Activated CD4-positive, alpha-beta T cell treated with anti-CD3 and anti-CD28 coated beads, Interleukin-10, Interleukin-2, amounts not matched to agents 100 ng/mL and 50 ng/mL, durations not matched to agents 16 hours and 8 hours (primary cell): Measurements from ENCODE around the gene DNALI1.
A peak's percentile ranks its signal among the peaks of the same experiment; 100 is the strongest.
"Not testable (repeated sequence)": the region's sequence is repeated elsewhere in the genome, so short reads cannot be mapped to it uniquely, and the experiment has no call there.

Experiments used
- DNase-seq: peaks from one replicate; pipeline ENCODE4 v3.0.0-alpha.2; 2020

DNALI1 gene

DNA sequence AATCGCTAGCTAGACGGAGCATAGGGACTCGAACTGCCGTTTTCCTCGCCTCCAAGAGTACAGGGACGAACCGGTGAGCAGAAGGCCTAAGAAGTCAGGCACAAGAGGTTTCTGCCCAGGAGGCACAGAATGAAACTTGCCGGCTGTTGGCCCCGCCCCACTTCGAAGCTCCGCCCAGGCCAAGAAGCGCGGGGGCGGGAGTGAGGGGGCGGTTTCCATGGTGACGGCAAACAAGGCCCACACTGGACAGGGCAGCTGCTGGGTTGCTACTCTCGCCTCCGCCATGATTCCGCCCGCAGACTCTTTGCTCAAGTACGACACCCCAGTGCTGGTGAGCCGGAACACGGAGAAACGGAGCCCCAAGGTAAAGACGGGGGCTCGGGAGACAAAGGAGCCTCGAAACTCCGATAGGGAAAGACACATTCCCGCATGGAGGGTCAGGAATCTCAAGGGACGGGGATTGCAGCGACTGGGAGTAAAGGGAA lies at the start of gene DNALI1:
Gene DNALI1, plus strand, starts transcription at position 229 of the 485 bp plus-strand sequence. Its CDS starts 55 bp downstream, at position 284.
- DNase-seq: peak; percentile 56

DNA sequence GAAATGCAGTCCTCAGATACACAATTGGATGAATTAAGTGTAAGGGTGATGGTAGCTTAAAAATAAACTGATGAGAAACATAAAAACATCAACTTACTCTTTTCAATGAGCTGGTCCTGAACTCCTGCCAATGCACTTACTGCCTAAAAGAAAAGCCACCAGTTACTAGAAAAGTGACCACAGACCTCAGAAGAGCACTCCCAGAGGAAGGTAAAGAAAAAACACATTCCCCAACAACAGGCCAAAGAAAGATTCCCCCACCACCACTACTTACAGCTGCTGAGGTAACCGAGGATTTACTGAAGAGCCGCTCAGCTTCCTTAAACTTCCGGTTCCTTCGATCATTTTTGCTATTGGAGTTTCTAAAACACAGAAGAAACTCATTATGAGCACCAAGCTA lies 47.6 kb upstream of the DNALI1 start:
- DNase-seq: no peak

DNA sequence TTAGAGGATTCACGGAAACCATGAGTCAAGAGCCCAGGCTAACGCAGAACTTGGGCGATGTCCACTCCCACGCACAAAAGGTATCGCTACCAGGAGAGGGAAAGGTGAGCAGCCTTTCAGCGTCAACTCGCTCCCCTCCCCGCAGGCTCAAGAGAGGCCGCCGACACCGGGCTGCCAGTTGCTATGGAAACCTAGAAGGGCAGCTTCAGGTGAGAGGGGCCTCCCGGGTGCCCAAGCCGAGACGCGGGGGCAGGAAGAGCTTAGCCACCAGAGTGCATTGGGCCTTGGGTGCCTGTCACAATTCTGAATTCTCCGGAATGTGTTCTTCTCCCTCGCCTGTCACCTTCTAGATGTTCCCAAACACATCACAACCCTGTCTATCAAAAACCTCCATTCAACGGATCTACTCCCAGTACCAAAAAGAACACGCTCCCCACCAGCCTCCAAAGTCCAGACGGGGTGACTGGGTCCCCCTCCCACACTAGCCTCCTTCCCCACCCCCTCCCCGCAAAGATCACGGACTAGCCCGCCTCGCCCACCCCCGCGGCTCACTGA lies 42.9 kb upstream of the DNALI1 start:
- peak; percentile 64 for DNase-seq

DNA sequence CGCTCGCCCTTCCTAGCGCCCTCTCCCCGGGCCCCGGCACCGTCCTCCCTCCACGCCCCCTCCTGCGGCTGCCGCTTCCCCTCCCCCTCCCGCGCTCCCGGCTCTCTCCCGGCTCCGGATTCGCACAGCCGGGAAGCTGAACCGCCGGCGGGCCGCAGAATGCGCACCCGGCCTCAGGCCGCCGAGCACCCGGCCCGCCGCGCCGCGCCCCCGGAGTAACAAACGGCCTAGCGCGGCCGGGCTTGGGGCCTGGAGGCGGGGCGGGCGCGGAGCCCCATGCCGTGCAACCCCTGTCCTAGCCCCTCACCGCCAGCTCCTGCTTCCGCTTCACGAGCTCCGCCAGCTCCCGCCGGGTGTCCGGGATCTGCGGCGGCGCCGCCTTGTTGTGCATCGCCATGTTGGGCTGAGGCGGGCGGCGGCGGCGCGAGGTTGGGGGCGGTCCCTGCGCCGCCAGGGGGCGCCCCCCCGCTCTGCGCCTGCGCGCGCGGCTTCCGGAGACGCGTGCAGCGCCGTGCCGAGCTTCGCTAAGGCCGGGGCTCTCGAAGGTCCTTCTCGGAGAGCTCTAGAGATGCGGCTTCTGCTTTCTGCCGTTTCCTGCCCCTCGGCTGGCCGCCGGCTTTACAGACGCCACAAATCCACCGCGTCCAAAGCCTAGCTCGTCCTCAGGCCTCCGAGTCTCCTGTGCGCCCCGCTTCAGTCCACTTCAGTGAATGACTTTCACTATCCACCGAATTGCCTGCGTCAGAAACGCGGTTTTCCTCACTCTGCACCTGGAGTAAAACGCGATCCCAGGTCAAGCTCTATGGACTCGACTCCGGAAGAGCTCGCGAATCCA lies 42.2 kb upstream of the DNALI1 start, which contains the start of gene MEAF6:
Gene MEAF6, minus strand, starts transcription at position 417 of the 835 bp plus-strand sequence. Its CDS starts 20 bp downstream, at position 397.
- peak; percentile 90 for DNase-seq

DNA sequence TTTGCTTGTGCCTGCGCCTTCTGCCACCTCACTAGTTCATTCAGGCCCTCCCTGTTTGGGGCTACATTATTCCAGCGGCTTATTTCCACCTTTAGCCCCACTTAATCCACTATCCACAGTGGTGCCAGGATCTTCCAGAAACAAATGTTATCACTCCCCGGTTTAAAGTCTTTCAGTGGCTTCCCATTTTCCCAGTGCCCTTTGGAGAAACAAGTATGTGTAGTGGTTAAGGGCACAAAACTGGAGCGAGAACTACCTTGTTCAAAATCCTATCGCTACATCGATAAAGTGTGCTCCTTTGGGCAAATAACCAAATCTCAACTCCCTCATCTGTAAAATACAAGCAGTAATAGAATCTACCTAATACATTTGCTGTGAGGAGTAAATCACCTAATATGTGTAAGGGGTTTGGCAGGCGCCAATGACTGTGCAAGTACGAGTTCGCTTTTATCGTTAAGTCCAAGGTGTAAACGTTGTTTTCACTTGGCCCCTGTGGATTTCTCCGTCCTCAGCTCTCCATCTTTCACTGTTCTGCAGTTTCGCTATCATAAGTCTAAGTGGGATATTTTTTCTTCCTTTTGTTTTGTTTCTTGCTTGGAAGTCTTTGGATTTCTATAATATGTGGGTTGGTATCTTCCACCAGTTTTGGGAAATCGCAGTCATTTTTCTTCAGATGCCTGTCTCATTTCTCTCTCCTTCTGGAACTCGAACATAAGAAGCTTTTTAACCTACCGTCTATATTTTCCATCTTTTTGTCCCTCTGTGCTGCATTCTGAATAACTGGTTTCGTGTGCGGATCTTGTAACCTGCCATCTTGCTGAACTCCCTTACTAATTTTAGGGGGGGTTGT lies 41.3 kb upstream of the DNALI1 start:
- no peak for DNase-seq

DNA sequence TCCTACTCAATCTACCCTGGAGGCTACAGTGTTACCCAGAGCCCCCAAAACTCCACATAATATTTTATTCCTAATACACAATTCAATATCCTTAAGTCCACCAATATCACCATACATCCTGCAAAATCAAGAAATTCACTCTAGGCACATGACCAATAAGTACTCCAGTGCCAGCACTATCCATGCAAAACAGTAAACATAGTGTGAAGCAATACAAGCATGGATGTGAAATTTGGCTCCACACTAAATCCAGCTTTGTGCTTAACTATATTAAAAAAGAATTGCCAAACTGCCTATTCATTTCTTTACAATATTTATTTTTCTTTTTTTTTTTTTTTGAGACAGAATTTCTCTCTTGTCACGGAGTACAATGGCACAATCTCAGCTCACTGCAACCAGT lies 39.2 kb upstream of the DNALI1 start:
- no peak for DNase-seq

DNA sequence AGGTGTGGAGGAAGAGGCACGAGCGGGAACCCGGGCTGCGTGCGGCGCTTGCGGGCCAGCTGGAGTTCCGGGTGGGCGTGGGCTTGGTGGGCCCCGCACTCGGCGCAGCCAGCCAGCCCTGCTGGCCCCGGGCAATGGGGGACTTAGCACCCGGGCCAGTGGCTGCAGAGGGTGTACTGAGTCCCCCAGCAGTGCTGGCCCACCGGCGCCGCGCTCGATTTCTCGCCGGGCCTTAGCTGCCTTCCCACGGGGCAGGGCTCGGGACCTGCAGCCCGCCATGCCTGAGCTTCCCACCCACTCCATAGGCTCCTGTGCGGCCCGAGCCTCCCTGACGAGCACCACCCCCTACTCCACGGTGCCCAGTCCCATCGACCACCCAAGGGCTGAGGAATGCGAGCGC lies 38.5 kb upstream of the DNALI1 start:
- DNase-seq: not testable (repeated sequence)

DNA sequence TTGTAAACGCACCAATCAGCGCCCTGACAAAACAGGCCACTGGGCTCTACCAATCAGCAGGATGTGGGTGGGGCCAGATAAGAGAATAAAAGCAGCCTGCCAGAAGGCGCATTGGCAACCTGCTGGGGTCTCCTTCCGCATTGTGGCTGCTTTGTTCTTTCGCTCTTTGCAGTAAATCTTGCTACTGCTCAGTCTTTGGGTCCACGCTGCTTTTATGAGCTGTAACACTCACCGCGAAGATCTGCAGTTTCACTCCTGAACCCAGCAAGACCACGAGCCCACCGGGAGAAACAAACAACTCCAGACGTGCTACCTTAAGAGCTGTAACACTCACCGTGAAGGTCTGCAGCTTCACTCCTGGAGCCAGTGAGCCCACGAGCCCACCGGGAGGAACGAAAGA lies 37.8 kb upstream of the DNALI1 start:
- DNase-seq: peak; percentile 68

DNA sequence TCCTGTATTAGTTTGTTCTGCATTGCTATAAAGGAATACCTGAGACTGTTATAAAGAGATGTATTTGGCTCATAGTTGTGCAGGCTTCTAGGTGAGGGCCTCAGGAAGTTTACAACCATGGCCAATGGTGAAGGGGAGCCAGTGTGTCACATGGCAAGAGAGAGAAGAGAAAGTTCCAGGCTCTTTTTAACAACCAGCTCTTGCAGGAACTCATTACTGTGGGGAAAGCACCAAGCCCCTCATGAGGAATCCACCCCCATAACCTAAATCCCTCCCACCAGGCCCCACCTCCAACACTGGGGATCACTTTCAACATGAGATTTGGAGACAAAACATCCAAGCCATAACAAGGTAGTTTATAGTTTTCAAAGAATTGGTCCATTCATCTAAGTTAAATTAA lies 37.1 kb upstream of the DNALI1 start:
- DNase-seq: peak; percentile 28

DNA sequence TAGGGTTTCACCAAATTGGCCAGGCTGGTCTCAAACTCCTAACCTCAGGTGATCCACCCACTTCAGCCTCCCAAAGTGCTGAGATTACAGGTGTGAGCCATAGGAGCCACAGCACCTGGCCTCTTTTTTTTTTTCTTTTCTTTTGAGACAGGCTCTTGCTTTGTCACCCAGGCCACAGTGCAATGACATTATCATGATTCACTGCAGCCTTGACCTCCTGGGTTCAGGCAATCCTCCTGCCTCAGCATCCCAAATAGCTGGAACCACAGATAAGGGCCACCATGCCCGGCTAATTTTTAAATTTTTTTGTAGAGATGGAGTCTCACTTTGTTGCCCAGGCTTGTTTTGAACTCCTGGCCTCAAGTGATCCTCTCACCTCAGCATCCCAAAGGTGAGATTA lies 26.9 kb upstream of the DNALI1 start:
- DNase-seq: not testable (repeated sequence)

DNA sequence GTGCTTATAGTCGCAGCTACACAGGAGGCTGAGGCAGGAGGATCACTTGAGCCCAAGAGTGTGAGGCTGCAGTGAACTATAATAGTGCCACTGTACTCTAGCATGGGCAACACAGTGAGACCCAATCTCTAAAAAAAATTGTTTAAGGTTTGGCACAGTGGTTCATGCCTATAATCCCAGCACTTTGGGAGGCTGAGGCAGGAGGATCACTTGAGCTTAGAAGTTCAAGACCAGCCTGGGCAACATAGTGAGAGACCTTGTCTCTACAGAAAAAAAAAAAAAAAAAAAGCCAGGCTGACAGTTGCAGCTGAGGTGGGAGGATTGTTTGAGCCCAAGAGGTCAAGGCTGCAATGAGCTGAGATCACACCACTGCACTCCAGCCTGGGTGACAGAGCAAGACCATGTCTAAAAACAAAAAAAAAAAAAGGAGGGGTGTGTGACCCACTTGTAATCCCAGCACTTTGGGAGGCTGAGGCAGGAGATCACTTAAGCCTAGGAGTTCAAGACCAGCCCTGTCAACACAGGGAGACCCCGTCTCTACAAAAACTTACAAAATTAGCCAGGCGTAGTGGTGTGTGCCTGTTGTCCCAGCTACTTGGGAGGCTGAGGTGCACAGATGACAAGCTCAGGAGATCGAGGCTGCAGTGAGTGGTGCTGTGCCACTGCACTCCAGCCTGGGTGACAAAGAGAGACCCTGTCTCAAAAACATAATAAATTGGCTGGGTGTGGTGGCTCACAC lies 24.2 kb upstream of the DNALI1 start:
- DNase-seq: not testable (repeated sequence)

DNA sequence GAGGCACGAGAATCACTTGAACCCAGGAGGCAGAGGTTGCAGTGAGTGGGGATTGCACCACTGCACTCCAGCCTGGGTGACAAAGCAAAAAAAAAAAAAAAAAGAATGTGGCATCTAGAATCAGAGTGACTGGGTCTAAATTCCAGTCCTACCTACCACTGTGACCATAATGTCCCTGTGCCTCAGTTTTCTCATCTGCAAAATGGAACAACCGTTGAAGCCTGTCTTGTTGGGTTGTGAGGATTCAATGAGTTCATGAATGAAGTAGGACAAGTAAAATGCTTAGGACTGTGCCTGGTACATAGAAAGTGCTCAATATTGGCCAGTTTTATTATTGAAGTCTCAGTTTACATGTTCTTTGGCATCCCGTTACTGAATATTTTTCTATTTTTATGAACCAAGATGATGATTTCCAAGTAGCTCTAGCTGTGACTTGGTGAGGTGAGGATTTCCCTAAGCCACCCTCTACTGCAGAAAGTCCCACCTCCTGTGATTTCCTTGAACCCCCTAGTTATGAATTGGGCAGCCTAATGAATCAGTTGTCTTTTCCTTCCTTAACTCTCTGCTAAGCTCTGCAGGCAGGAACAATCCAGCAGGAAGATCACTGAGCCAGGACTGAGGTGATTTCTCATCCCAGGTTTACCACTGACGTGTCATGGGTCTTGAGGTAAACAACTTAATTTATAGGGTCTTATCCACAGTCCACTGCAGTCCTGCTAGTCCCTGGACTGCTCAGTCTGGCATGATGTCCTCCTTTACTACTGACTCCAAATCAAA lies 23.2 kb upstream of the DNALI1 start:
- no peak for DNase-seq

DNA sequence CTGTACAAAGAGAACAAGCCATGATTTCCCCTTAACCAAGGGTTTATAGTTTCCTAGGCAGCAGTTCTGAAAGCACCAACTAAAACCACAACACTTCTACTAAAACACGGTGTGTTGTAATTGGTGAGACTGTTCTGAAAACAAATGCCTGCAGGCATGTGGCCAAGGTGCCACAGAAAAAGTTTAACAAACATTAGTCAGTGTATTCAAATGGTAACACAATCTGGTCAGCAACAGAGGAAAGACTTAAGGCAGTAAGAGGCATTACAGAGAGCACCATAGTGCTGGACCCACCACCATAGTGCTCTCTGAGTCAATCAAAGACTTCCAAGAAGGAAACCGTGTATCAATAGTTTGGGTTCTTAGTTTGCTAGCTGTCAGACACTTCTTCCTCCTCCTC lies 19.4 kb upstream of the DNALI1 start:
- DNase-seq: peak; percentile 59

DNA sequence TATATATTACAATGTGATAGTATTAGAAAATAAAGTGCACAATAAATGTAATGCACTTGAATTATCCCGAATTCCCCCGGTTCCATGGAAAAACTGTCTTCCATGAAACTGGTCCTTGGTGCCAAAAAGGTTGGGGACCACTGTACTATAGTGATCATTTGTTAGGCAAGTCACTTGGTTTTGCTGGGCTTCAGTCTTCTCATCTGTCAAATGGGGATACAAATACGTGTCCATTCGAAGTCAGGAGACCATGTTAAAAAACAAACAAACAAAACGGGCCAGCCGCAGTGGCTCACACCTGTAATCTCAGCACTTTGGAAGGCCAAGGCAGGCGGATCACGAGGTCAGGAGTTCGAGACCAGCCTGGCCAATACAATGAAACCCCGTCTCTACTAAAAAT lies 17.6 kb upstream of the DNALI1 start:
- not testable (repeated sequence) for DNase-seq

DNA sequence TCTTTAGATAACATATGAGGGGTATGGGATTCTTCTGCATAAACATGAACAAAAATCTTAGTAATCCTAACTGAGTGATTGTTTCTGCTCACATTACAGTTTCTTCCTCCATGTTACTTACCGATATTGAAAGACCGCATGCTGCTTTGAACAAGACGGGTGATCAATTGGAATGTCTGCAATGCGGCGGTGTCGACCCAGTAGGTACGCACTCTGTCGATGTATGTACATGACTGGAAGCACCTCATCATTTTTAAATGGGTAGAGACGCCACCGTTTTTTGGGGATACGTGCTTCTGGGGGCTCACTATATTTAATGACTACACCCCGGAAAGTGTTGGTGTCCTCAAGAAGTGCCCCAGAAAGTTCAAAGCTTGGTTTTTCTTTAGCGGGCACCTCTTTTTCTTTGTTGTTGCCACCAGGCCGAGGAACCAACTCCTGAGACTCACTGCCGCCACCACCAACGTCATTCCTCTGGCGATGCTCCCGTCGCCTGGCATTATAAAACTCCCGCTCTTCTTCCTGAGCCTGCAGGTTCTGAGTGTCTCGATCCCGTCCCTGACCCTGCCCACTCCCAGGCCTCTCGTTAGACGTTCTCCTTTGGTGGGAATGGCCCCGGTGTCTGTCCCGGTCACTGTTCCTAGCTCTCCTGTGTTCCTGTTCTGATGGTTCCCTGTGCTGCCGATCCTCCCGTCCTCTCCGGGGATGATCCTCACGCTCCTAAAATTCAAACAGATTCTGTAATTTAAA lies 16.5 kb upstream of the DNALI1 start:
- DNase-seq: no peak

DNA sequence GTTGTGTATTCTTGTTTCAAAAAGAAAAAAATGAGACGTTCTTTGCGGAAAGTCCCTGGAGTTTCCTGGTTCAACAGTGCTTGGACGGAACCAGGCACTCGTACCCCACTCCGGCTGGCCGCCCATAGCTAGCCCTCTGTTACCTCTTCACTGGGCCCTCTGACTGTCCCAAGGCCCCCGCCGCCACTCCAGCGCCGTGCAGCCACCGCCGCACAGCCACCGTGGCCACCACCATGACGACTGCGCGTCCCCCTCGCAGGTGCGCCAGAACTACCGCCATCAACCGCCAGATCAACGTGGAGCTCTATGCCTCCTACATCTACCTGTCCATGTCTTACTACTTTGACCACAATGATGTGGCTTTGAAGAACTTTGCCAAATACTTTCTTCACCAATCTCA lies 12.2 kb upstream of the DNALI1 start:
- DNase-seq: no peak

DNA sequence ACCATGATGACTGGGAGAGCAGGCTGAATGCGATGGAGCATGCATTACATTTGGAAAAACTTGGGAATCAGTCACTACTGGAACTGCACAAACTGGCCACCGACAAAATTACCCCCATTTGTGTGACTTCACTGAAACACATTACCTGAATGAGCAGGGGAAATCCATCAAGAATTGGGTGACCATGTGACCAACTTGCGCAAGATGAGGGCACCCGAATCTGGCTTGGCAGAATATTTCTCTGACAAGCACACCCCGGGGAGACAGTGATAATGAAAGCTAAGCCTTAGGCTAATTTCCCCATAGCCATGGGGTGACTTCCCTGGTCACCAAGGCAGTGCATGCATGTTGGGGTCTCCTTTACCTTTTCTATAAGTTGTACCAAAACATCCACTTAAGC lies 11.7 kb upstream of the DNALI1 start:
- no peak for DNase-seq

DNA sequence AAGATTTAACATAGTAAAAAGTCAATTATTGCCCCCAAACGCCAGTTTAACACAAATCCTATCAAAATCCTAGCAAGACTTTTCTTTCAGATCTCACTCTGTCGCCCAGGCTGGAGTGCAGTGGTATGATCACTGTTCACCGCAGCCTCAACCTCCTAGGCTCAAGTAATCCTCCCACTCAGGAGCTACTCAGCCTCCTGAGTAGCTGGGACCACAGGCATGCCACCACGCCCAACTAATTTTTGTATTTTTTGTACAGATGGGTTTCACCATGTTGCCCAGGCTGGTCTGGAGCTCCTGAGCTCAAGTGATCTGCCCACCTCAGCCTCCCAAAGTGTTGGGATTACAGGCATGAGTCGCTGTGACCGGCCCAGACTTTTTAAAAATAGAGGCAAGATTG lies 7.4 kb upstream of the DNALI1 start:
- DNase-seq: no peak

DNA sequence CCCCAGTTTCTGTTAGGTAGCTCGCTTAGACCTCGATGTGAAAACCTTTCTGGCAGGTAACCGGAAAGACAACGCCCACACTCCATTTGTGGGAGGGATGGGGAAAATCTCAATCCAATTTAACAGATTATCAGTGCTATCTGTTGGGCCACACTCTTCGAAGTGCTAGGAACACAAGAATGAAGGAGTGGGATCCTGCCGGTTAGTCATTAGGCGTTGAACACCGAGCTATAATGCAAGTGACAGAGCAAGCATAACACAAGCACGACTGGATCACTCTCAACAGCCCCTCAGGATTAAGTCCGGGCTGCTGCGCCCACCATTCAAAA lies 3.2 kb upstream of the DNALI1 start:
- DNase-seq: no peak

DNA sequence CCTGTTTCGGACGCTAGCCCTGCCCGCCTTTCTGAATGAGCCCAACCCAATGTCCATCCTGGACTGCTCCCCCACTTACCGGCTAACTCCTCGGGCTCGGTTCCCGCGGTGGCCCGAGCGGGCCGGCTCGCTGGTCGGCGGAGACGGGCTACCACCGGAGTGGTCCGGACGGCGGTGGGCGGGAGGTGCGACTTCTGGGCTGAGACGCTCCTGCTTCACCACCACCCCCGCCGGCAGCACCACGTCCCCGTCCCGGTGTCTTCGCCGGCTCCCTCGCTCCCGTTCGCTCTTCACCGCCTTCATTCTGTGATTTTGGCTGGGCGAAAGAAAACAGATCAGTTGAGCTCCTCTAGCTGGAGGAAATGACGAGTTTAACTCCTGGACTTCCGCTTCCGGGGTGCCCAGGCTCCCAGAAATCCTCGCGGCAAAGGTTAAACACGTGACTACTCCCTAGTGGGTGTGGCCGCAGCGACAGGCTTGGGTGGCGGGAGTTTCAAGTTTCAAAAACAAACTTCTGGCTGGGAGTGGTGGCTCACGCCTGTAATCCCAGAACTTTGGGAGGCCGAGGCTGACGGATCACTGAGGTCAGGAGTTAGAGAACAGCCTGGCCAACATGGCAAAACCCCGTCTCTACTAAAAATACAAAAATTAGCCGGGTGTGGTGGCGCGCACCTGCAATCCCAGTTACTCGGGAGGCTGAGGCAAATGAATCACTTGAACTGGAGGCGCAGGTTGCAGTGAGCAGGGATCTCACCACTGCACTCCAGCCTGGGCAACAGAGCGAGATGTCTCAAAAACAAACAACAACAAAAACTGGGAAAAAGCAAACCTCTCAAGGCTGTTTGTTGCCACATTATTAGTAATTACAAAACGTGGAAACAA lies 2.6 kb upstream of the DNALI1 start, which contains the start of gene SNIP1:
Gene SNIP1, minus strand, starts transcription at position 367 of the 882 bp plus-strand sequence. Its CDS starts 64 bp downstream, at position 303.
- peak; percentile 94 for DNase-seq
